Psoas muscle (tissue), 8 donors: ENCODE measurements around the gene NUP88. TPM values are rescaled to one million over a fixed set of nuclear protein-coding genes. Genes with fewer than 3 reads are reported as not detected.

ENCODE experiments used
- ATAC-seq, 4 donors: fragments of 200-7000 bp; cut with Tn5 transposase; one replicate each; pipeline ENCODE4 v1.9.1; 2020; ENCODE audit warnings: moderate library complexity in 3 of 4, mild to moderate bottlenecking in 2 of 4
- DNase-seq, 2 donors: peaks; one replicate each; pipeline ENCODE4 v3.0.0-alpha.2; 2020
- H3K27ac ChIP-seq: fragments of 200-600 bp; one replicate; pipeline ENCODE4 v1.8.0; 2022
- H3K27me3 ChIP-seq, 3 donors: fragments of 200-600 bp in 1 of 3; one replicate each; pipeline versions ENCODE4 v1.6.1 to v1.8.0; 2013 to 2022; ENCODE audit warnings: low read length in 2 of 3, mild to moderate bottlenecking in 2 of 3, moderate library complexity in 1 of 3; ENCODE audit not compliant: insufficient read depth in 3 of 3
- H3K36me3 ChIP-seq, 2 donors: fragments of 200-600 bp in 1 of 2; one replicate each; pipeline versions ENCODE4 v1.6.1 to v1.8.0; 2013 to 2022; ENCODE audit warnings: low read depth in 1 of 2, mild to moderate bottlenecking in 1 of 2, moderate library complexity in 1 of 2; ENCODE audit not compliant: insufficient read depth in 1 of 2
- H3K4me1 ChIP-seq: fragments of 200-600 bp; one replicate; pipeline ENCODE4 v1.8.0; 2022
- H3K4me3 ChIP-seq: fragments of 200-600 bp; one replicate; pipeline ENCODE4 v1.8.0; 2022; ENCODE audit warnings: mild to moderate bottlenecking
- H3K9me3 ChIP-seq: fragments of 200-600 bp; one replicate; pipeline ENCODE4 v1.8.0; 2022
- CTCF ChIP-seq: fragments of 200-600 bp; IDR thresholded peaks from one replicate; pipeline ENCODE4 v1.8.0; 2022; ENCODE audit warnings: antibody characterized with exemption
- WGBS, 3 donors: extraction: QIAGEN DNeasy Blood & Tissue Kit; methylation state at CpG; one replicate each; pipeline versions ENCODE4 v1.1.6 to v1.1.7; 2013; 5-methylcytosine and 5-hydroxymethylcytosine counted together
- intact Hi-C, 2 donors: fragments of 100-400 bp; cut with DNase I; formaldehyde crosslinking; loops; one replicate each; pipeline versions ENCODE4 v1.11.0 to v1.14.2; 2022
- long read RNA-seq, 2 donors: library from polyadenylated mRNA; unstranded; transcript quantifications; one replicate each; pipeline ENCODE4 v2.0.0, GENCODE V29; 2021
- polyA plus RNA-seq, 3 donors: library from polyadenylated mRNA; stranded (reverse); fragments of 200-250 nt; gene quantifications; one replicate each; pipeline ENCODE4 v1.2.3, GENCODE V29; 2013
- total RNA-seq, 4 donors: library from RNA; stranded (reverse); fragmentation: NEBNext Ultra II Directional in 2 of 4; extraction: Animal tissue kit (Norgen Biotek cat#: 25700) in 2 of 4; gene quantifications; one replicate each; pipeline versions ENCODE4 v1.2.1 to v1.2.4, GENCODE V29; 2021 to 2023
- donor health status: healthy with polysubstance abuse.
- donor health status: DM: no; HTN: no; CAD: no; lungs with moderate emphysema.
- donor health status: Bipolar disorder and iron deficiency.
- donor health status: healthy.
- donor health status: DM: yes; HTN: yes; CAD: no.
- donor health status: DM: no; HTN: no; CAD: no.
- donor health status: DM: no; HTN: no; CAD: no.
- donor health status: DM: yes; HTN: yes; CAD: no.

NUP88 gene
- total RNA-seq: 10 to 100 TPM; 54.4 to 90.9 (median 84.1) TPM
- 100 to 1,000 TPM in 1 of 3 donors, 10 to 100 TPM in 2; 69.6 to 106 (median 75.5) TPM for polyA plus RNA-seq
- long read RNA-seq, donor 1, transcript NUP88-207 (17 exons, 2,916 nt): major isoform, 37 of 60 reads
- long read RNA-seq, donor 1, partial matches to known transcripts: 10 of 60 reads
- long read RNA-seq, donor 1, other reads (novel, unspliced or antisense): 6 of 60 reads
- long read RNA-seq, donor 2, transcript NUP88-210 (11 exons, 2,081 nt): minor isoform, 13 of 123 reads
- long read RNA-seq, donor 2, transcript NUP88-207 (17 exons, 2,916 nt): major isoform, 72 of 123 reads
- long read RNA-seq, donor 2, partial matches to known transcripts: 17 of 123 reads
- long read RNA-seq, donor 2, other reads (novel, unspliced or antisense): 17 of 123 reads

DNA sequence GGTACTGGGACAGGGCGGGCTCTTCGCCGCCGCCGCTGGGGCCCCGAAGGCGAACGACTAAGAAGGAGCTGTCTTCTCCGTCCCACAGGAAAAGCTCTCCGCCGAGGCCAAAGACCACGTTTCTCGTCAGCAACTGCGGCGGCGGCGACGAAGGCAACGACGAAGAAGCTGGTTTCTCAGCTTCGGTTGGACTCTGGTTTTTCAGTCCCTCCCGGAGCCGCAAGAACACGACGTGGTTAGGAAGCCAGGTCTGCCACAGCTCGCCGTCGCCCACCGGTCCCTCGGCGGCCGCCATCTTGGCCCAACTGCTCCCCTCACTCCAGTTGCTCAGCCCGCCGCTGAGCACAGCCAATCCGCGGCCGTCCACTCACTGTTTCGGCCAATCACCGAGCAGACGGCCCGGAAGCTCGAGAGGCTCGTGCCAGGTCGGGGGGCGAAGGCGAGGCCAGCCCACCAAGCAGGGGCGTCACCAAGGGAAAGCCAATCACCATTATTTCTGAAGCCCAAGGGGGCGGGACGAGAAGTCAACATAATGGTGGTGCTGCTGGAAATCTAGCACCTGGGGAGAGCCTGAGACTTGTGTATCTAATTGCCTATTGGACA, at the start of gene NUP88:
TSS of gene NUP88 (minus strand) at position 307 of the 603 bp plus-strand sequence. CDS start at position 295, 12 bp downstream.
- intact Hi-C loops: no loop called here

GRCh38 chr17:5468075-5468473, 48.6 kb upstream of the NUP88 start:
- no peak for TF ChIP-seq CTCF
- Histone ChIP-seq H3K27me3 (no peaks in the 10 kb centered on the region), H3K9me3 (no peaks in the 10 kb centered on the region), H3K27ac (no peak overlapping the region), H3K36me3 (peaks cover 0 to 24% of the 10 kb centered on the region in 2 donors), H3K4me1 (peaks cover 7% of the 10 kb centered on the region), H3K4me3 (peak overlapping the region; percentile 95)
- peak; percentile 8 to 22 (median 16) for ATAC-seq
- intact Hi-C loops: loop anchor here in 1 of 2 donors (2.0 kb wide), 1 partner anchor 19 kb away; the partner anchor contains the start of genes DERL2 and MIS12
- DNase-seq: no peak
- 0 to 1% (median 0%) methylated on average over 17 of the region's 17 CpGs for WGBS, 3 donors

More for the DNA sequence above, at the start of gene NUP88:
- Histone ChIP-seq H3K4me3 (peak within 1 kb of the TSS; percentile 88), H3K27ac (peak within 1 kb of the TSS; percentile 99), H3K9me3 (no peaks in the 10 kb centered on the region), H3K36me3 (peaks cover 11 to 67% of the 10 kb centered on the region in 2 donors), H3K4me1 (peaks cover 30% of the 10 kb centered on the region), H3K27me3 (no peaks in the 10 kb centered on the region)
- ATAC-seq: peak; percentile 96 to 99 (median 97)
- no peak for TF ChIP-seq CTCF
- WGBS, 3 donors: 0 to 1% (median 0%) methylated on average over 46 to 49 of the region's 49 CpGs
- DNase-seq: peak; percentile 98 to 99

DNA sequence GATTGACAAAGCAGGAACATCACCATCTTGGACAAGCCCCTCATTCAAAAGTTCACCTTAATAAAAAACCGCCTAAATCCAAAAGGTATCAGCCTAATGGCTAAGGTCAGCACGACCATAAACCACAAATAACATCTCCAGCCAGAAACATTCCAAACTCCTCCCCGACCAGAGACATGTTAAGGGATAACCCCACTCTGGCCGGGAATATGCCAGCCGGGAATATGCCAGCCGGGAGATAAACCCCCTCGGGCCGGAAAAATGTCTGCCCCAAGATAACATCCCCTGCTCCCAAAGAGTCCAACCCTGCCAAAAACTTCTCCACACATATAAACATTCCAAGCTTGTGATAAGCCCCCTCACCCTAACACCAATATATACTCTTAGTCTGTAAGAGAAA, 48.0 kb upstream of the NUP88 start:
- no peak for DNase-seq
- ATAC-seq: no peak
- WGBS, 3 donors: 6 to 8% (median 6%) methylated on average over 8 of the region's 8 CpGs

DNA sequence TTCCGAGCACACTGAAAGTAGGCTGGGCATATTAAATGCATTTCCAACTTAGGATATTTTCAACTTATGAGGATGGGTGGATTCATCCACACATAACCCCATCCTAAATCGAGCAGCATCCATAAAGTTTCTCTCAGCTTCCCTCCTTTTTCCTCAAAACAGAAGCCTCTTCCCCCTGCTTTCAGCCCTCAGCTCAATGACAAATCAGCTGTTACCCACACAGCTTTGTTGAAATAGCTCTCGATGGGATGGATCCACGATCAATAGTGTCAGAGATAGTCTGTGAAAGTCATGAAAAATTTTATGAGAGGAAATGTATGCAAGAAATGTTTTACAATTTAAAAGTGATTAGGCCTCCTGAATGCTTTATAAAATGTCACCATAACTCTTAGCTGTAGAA, 46.8 kb upstream of the NUP88 start:
- Histone ChIP-seq H3K27ac (no peak overlapping the region), H3K36me3 (peaks cover 0 to 10% of the 10 kb centered on the region in 2 donors), H3K4me1 (peaks cover 7% of the 10 kb centered on the region), H3K9me3 (no peaks in the 10 kb centered on the region), H3K4me3 (no peak overlapping the region), H3K27me3 (no peaks in the 10 kb centered on the region)
- ATAC-seq (no peak), DNase-seq (no peak)
- TF ChIP-seq CTCF: no peak
- WGBS, 3 donors: 90% methylated on average over 4 of the region's 4 CpGs
- intact Hi-C loops: no loop called here

More for the DNA sequence above, 48.0 kb upstream of the NUP88 start:
- H3K9me3 ChIP-seq: no peaks in the 10 kb centered on the region
- peak overlapping the region; percentile 95 for H3K4me3 ChIP-seq
- H3K27ac ChIP-seq: no peak overlapping the region
- no peak for TF ChIP-seq CTCF
- H3K4me1 ChIP-seq: peaks cover 7% of the 10 kb centered on the region
- H3K27me3 ChIP-seq: no peaks in the 10 kb centered on the region
- H3K36me3 ChIP-seq: peaks cover 0 to 17% of the 10 kb centered on the region in 2 donors
- intact Hi-C loops: no loop called here
